NOMO-1 treated with DMSO at 0.1 percent for 48 hours (cell line): ENCODE results near the gene FAAP100.
A peak's percentile ranks its signal among the peaks of the same experiment; 100 is the strongest.

ENCODE experiments used
- DNase-seq: peaks from one replicate; lab custom pipeline; 2025; ENCODE audit not compliant: unreplicated experiment; lab: John Stamatoyannopoulos, UW

FAAP100 gene

DNA sequence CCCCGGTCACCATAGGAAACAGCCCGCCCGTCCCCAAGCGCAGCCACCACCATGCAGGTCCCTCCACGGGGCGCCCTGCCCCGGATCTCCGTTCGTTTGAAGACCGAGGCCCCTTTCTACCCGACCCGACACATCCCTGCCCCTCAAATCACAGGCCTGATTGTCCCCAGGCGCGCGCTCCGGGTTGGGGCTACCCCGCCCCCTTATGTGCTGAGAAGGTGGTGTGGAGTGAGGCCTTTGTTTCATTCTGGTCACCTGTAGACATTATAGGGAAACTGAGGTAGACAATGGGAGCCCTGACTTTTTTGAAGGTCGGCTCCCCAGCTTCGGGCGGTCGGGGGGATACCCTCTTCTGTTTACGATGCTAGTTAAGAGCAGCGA lies 38.8 kb downstream of the FAAP100 start:
- peak; percentile 56 for DNase-seq

DNA sequence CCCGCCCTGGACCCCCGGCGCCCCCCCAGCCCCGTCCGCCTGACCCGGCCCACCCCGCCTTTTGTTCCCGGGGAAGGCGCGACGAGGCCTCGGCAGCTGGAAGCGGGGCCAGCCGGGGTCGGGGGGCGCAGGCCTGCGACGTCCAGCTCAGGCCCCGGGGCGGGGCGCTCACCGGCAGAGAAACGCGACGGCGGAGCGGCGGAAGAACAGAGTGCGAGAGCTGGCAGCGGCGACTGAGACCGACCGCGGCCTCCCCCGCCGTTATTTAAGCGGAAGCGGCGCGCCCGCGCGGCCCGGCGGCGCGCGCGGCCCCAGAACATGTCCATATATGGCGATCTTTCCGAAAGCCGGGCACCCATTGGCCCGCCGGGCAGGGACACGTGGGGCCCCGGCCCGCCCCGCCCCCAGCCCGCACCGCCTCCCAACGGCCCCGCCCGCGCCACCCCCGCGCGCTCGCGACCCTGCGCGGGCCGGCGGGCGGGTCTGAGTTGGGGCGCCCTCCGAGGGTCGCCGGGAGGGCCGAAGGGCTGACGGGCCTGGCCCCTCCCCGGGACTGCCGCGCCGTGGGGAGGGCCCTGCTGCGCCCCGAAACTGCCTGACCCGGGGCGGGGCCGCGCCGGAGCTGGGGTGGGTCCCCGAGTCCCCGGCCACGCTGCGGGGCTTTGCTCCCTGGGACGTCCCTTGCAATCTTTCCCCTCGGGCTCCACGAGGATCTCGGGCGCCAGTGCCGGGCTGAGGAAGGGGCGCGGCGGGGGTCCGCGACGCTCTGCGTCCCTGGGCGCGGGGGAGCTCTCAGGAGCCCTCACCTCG lies 39.4 kb downstream of the FAAP100 start, which contains the start of gene ACTG1:
Gene ACTG1, minus strand, starts transcription at position 238 of the 810 bp plus-strand sequence. CDS start 445 bp downstream, outside the sequence.
- peak; percentile 88 for DNase-seq

DNA sequence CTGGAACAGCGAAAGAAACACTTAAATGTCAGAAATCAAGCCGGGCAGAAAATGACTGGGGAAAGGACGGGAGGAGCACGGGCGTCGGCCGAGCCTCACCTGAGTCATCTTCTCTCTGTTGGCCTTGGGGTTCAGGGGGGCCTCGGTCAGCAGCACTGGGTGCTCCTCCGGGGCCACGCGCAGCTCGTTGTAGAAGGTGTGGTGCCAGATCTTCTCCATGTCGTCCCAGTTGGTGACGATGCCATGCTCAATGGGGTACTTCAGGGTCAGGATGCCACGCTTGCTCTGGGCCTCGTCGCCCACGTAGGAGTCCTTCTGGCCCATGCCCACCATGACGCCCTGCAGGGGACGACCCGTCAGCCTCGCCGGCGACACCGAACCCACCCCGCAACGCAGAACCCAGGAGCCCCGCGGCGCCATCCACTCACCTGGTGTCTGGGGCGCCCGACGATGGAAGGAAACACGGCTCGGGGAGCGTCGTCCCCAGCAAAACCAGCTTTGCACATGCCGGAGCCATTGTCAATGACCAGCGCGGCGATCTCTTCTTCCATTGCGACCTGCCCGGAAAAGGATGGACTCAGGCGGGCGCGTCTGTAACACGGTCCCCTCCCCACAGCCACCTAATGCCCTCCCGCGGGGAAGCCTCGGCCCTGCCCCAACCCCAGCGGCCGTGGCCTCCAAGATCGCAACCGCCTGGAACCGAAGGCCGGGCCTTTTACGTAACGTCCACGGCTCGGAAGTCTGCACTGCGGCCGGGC lies 40.2 kb downstream of the FAAP100 start:
- no peak for DNase-seq

DNA sequence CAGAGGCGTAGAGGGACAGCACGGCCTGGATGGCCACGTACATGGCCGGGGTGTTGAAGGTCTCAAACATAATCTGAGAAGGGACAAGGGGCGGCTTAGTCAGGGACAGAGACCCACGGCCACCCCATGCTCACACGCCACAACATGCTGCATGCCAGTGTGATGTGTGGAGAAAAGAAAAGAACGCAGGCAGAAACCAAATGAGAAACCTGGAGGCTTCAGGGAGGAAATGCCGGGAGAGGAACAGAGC lies 40.7 kb downstream of the FAAP100 start:
- no peak for DNase-seq

DNA sequence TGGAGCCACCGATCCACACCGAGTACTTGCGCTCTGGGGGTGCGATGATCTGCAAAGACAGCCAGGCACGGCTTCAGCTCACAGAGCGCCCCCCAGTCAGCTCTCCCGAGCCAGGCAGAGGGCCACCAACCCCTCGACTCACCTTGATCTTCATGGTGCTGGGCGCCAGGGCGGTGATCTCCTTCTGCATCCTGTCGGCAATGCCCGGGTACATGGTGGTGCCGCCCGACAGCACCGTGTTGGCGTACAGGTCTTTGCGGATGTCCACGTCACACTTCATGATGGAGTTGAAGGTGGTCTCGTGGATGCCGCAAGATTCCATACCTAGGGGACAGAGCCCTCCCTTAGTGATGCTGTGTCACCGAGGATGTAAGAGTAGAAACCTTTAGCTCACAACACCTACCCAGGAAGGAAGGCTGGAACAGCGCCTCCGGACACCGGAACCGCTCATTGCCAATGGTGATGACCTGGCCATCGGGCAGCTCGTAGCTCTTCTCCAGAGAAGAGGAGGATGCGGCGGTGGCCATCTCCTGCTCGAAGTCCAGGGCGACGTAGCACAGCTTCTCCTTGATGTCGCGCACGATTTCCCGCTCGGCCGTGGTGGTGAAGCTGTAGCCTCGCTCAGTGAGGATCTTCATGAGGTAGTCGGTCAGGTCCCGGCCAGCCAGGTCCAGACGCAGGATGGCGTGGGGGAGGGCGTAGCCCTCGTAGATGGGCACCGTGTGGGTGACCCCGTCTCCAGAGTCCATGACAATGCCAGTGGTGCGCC lies 41.2 kb downstream of the FAAP100 start:
- DNase-seq: no peak

DNA sequence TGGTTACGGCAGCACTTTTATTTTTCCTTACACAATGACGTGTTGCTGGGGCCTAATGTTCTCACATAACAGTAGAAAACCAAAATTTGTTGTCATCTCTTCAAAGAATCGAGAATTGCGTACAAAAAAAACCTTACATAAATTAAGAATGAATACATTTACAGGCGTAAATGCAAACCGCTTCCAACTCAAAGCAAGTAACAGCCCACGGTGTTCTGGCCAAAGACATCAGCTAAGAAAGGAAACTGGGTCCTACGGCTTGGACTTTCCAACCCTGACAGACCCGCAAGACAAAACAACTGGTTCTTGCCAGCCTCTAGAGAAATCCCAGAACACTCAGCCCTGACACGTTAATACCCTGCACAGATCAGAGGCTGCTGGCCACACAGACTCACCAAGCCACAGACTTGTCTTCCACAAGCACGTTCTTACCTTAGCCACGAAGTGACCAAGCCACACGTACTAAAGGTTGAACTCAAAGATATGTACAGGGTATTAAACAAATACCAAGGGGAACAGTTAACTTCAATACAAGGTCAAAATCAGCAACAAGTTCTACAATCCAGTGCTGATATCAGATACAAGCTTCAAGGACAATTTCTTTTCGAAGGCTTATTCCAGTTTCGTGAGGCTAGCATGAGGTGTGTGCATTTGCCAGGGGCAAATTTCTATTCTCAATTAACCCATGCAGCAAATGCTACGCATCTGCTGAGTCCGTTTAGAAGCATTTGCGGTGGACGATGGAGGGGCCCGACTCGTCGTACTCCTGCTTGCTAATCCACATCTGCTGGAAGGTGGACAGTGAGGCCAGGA lies 42.0 kb downstream of the FAAP100 start:
- no peak for DNase-seq

DNA sequence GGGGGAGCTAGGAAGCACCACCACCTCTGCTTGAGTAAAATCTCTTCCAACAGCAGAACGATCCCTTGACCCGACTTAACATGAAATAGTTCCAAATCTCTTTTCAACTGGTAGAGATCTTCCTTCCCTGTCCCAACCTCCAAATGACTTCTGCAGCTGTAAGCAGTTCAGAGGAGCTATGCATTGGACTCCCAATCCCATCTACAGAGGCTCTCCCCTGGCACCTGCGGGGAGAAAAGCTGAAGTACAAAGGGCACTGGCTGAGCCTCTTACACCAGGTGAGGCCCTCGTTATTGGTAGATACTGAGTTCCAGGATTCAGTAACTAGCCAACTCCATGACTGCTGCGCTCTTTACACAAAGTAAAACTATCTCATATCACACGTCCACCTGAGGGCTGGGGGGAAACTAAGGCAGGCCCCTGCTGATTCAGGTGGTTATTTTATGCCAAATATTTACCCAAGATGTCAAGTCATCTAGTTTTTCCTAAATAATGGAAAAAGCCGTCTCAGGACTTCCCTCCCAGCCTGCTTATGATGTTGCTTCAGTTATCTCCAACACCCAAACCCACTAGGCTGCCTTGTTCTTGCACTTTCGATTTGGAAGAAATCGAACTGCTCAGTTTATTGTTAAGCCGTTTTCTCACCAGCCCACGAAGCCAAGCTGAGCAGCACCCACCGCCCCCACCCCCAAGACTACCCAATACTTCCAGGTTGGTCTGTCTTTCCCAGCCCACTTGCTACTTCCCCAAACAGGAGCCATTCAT lies 42.8 kb downstream of the FAAP100 start:
- peak; percentile 38 for DNase-seq

DNA sequence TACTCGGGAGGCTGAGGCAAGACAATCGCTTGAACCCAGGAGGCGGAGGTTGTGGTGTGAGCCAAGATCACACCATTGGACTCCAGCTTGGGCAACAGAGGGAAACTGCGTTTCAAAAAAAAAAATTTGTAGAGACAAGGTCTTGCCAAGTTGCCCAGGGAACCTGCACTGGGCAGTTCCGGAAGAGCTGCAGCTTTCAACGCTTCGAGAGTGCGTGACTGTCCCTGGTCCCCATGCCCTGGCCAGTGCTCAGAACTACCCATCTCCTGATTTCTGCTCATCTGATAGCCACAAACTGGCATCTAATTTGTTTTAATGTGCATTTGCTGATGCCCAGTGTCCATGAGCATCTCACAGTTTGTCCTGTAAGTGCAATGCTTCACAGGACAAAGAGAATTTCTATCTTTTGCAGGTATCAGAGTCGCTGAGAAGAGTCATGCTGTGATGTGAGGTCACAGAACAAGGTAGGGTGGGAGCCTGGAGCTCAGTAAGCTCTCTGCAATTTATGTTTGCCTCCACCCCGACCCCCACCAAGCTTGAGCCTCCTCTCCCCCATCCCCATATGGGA lies 43.4 kb downstream of the FAAP100 start:
- peak; percentile 47 for DNase-seq

DNA sequence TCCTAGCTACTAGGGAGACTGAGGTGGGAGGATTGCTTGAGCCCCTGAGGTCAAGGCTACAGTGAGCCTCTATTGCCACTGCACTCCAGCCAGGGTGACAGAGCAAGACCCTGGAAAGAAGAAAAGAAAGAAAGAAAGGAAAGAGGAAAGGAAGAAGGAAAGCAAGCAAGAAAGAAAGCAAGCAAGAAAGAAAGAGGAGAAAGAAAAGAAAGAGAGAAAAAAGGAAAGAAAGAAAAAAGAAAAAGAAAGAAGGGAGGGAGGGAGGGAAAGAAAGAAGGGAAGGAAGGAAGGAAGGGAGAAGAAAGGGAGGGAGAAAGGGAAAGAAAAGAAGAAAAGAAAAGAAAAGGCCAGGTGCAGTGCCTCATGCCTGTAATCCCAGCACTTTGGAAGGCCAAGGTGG lies 48.5 kb downstream of the FAAP100 start:
- DNase-seq: no peak

DNA sequence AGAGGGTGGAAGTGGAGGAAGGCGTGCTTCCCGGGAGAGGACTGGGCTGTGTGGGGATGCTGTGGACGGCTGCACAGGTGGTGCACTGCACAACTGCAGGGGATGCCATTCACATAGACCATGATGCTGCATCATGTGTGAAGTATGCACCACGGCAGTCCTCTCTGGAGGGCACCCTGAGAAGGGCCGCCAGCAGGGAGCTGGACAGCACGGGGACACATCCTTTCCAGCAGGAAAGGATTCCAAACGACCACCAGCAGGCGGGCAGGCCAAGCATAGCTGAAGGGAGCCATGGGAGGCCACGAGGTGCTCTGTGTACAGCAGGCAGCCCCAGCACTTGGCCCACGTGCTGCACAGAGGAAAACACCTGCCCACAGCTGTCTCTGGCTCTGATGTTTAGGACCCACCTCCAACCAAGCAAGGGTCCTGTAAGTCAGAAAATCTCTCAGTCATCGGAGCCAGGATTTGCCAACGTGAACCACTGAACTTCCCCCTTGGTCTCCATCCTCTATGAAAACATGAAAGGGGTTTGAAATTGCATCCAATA lies 49.6 kb downstream of the FAAP100 start:
- DNase-seq: no peak

DNA sequence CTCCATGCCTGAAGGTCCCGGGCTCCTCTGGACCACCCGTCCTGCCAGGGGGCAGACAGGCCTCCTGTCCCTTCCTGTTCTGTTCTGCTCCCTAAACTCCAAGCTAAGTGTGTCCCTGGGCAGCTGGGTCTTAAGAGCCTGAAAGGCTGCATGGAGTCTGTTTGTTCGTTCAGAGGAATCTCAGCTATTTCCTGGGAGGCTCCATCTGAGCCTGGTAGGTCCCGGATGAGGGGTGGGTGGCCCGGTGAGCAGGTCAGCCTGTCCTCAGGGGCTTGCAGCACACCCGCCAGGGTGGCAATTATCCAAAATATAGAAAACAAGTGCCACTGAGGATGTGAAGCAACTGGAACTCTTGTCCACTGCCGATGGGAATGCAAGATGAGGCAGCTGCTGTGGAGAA lies 52.1 kb downstream of the FAAP100 start:
- no peak for DNase-seq

DNA sequence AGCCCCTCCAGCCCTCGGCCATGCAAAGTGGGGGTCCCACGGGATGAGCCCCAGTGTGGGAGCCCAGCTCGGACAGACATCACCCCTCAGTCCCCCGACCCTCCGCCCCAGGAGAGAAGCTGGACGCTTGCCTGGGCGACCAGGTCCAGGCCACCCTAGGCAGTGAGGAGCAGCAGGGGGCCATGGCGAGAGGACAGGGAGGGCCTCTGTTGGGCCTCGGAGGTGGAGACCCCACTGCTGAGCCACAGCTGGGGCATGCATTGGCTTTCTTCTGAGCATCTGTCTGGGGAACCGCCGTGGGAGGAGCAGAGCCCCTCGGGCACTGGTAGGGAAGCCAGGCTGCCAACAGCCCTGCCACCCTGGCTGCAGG lies 52.6 kb downstream of the FAAP100 start:
- DNase-seq: no peak

DNA sequence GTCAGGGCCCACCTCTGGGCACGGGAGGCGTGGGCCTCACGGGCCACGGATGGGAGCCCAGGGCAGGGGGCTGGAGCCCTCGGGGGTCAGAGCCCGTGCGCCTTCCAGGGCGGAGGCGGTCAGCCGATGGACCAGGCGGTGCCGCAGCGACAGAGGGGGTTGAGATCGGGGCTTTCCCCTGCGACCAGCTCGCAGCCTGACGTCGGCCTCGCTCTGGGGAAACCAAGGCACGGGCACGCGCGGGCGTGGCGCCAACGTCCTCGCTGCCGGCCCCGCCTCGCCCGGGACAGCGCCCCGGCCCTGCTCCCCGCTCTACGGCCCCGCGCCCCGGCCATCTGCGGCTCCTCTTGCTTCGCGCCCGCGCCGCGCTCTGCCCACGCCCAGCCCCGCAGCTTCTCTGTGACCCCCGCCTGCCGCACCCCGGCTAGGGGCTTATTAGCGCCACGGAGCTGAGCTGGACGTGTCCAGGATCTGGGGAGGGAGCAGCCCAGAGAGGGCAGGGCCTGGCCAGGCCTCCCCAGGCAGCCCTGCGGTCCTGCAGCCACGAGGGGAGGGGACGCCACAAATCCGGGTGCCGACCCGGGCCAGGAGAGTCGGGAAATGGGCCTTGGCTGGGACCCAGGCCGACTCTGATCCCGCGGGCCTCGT lies 53.1 kb downstream of the FAAP100 start:
- DNase-seq: no peak

DNA sequence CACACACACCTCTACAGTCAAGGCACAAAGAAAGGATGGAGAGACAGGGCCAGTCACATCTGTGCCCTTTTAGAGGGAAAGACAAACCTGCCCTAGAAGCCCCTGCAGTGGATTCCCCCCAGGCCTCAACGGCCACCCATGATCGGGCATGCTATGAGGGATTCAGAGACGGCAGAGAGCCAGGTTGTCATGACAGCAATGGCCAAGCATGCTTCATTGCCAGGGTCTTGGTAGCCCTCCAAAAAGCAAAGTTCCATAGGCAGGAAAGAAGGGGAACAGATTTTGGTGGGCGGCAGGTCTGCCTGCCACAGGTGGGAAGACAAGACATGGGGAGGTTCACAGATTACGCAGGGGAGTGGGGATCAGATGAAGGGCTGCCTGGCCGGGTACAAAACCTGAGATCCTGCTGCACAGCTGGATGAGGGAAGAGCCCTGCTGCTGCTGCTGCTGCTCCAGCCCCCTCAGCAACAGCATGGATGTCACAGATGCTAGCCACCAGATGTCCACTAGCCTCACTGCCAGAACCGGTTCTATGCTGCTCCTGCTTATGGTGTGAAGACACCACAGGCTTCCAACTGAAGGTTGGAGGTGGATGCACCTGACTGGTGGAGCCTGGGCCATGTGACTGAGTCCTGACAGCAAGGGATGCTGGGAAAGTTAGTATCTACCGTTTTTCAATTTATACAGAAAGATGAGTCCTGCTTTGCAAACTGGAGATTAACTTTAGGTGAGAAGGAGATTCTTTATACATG lies 57.4 kb downstream of the FAAP100 start:
- no peak for DNase-seq

DNA sequence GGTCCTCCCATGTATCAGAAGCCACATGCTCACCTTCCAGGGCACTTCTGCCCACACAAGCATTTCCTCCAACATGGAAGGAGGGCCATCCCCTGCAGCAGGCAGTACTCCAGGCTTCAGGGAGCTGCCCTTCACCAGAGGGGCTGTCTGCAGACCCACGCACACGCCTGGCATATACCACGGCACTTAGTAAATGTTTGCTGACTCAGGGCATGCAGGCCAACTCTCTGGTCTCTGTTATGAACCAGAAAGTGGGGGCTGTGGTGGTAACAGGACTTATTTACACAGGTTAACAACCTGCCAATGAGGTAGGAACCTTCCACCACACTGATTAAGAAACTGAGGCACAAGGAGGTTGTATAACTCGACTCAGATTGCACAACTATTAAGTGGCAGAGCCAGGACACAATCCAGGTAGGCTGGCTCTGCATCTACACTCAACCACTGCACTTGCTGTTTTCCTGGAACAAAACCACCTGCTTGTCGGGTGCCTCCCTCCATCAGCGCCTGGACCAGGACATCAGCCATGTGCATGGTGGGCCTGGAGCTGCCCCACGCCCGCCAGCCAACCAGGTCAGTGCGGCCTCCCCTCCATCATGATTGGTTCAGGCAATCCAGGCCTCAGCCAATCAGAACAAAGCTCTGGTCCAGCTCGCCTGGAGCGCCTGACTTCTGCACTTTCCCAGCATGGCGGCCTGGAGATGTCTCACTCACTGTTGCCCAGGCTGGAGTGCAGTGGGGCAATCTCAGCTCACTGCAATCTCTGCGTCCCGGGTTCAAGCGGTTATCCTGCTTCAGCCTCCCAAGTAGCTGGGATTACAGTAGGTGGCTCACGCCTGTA lies 58.7 kb downstream of the FAAP100 start:
- DNase-seq: no peak

DNA sequence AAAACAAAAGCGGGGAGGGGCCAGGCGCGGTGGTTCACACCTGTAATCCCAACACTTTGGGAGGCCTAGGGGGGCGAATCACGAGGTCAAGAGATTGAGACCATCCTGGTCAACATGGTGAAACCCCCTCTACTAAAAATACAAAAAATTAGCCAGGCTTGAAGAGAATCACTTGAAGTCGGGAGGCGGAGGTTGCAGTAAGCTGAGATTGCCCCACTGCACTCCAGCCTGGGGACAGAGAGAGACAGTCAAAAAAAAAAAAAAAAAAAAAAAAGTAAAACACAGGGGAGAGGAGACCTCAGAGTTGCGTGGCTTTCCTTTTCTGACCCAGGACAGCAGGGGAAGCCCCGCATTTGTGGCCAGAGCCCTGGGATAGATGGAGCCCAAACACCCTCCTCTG lies 59.4 kb downstream of the FAAP100 start:
- no peak for DNase-seq

DNA sequence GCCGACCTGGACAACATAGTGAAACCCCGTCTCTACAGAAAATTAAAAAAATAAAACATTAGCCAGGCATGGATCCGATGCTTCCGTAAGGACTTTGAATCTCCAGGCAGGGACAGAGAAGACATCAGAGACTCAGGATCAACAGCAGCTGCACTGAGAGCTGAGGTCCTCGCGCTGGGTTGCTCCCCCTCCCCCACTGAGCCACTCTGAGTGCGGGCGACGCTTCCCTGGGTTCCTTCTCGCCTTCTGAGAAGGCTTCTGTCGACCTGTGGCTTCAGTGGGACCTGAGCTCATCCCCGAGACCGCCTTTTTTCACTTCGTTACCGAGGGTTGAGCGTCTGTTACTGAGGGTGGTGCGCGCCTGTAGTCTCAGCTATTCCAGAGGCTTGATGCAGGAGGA lies 60.0 kb downstream of the FAAP100 start:
- no peak for DNase-seq

DNA sequence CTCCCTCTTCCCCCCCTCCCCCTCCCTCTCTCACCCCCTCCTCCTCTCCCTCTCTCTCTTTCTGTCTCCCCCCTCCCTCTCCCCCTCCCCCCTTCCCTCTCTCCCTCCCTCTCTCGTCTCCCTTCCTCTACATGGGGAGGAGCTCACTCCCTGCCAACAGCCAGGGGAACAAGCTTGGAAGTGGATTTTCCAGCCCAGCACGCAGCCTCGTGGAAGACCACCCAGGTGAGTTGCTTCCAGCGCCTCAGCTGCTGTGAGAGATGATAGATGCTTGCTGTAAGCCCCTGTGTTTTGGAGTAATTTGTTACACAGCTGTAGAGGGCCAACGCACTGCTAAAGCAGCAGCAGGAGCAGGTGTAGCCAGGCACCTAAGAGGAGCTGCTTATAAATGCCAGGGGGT lies 60.4 kb downstream of the FAAP100 start:
- DNase-seq: no peak
